WTC11 (cell line): ENCODE measurements around the gene BMP4. TPM values are rescaled to one million over a fixed set of nuclear protein-coding genes. Genes with fewer than 3 reads are reported as not detected.

Experiments
- ATAC-seq: fragments of 200-7000 bp; cut with Tn5 transposase; 2 replicates; pipeline ENCODE4 v1.10.0; 2021; ENCODE audit warnings: mild to moderate bottlenecking, moderate library complexity
- CTCF ChIA-PET: fragments of 300-600 bp; sonication (Branson Sonifier 250); formaldehyde crosslinking; loops from one replicate; lab custom pipeline; 2021; ENCODE audit warnings: antibody characterized with exemption; lab: Charles Lee
- POLR2A ChIA-PET: fragments of 350-600 bp; sonication (Branson Sonifier 250); formaldehyde crosslinking; loops from one replicate; lab custom pipeline; 2021; ENCODE audit warnings: antibody characterized with exemption; lab: Charles Lee
- DNase-seq: peaks from one replicate; pipeline ENCODE4 v3.0.0; 2021; ENCODE audit warnings: low spot score
- H3K27ac Mint-ChIP-seq: 2 replicates; pipeline ENCODE4 v1.8.0; 2021; ENCODE audit warnings: mixed read lengths
- H3K27me3 Mint-ChIP-seq: 2 replicates; pipeline ENCODE4 v1.8.0; 2021; ENCODE audit warnings: low read depth, mild to moderate bottlenecking, moderate library complexity, mixed read lengths
- H3K36me3 Mint-ChIP-seq: 2 replicates; pipeline ENCODE4 v1.8.0; 2021; ENCODE audit warnings: mixed read lengths
- H3K4me1 Mint-ChIP-seq: 2 replicates; pipeline ENCODE4 v1.8.0; 2022; ENCODE audit warnings: mixed read lengths
- H3K4me3 Mint-ChIP-seq: 2 replicates; pipeline ENCODE4 v1.8.0; 2021; ENCODE audit warnings: mild to moderate bottlenecking, moderate library complexity, mixed read lengths
- H3K9me3 Mint-ChIP-seq: 2 replicates; pipeline ENCODE4 v1.8.0; 2021; ENCODE audit warnings: mixed read lengths
- CREB1 ChIP-seq: sonication (generic); formaldehyde crosslinking; IDR thresholded peaks from 2 replicates; pipeline ENCODE4 v1.8.0; 2023; ENCODE audit warnings: mild to moderate bottlenecking, missing genetic modification reagents
- ESRRA ChIP-seq: sonication (generic); formaldehyde crosslinking; IDR thresholded peaks from 2 replicates; pipeline ENCODE4 v1.8.1; 2022; ENCODE audit warnings: mild to moderate bottlenecking, missing genetic modification reagents, borderline replicate concordance
- FOXP4 ChIP-seq: sonication (generic); formaldehyde crosslinking; IDR thresholded peaks from 2 replicates; pipeline ENCODE4 v1.8.0; 2022; ENCODE audit warnings: mild to moderate bottlenecking, missing genetic modification reagents
- IRF1 ChIP-seq: sonication (generic); formaldehyde crosslinking; IDR thresholded peaks from 2 replicates; pipeline ENCODE4 v1.8.0; 2023; ENCODE audit warnings: missing genetic modification reagents
- MYBL2 ChIP-seq: sonication (generic); formaldehyde crosslinking; IDR thresholded peaks from 2 replicates; pipeline ENCODE4 v1.8.1; 2023; ENCODE audit warnings: mild to moderate bottlenecking, moderate library complexity, missing genetic modification reagents
- NFYB ChIP-seq: sonication (generic); formaldehyde crosslinking; conservative IDR thresholded peaks from 2 replicates; pipeline ENCODE4 v1.8.0; 2022; ENCODE audit warnings: low read depth, missing genetic modification reagents
- NR2C2 ChIP-seq: sonication (generic); formaldehyde crosslinking; IDR thresholded peaks from 2 replicates; pipeline ENCODE4 v1.8.0; 2022; ENCODE audit warnings: mild to moderate bottlenecking, missing genetic modification reagents
- PREB ChIP-seq: sonication (generic); formaldehyde crosslinking; IDR thresholded peaks from 2 replicates; pipeline ENCODE4 v1.8.1; 2022; ENCODE audit warnings: mild to moderate bottlenecking, missing genetic modification reagents, moderate library complexity, borderline replicate concordance
- PRRX2 ChIP-seq: fragments of 250-450 bp; sonication (Bioruptor Pico); IDR thresholded peaks from 2 replicates; pipeline ENCODE4 v1.8.0; 2021; ENCODE audit warnings: mild to moderate bottlenecking
- RELA ChIP-seq: sonication (generic); formaldehyde crosslinking; IDR thresholded peaks from 2 replicates; pipeline ENCODE4 v1.8.1; 2022; ENCODE audit warnings: missing genetic modification reagents, mild to moderate bottlenecking, borderline replicate concordance
- RORB ChIP-seq: fragments of 250-450 bp; sonication (Bioruptor Pico); IDR thresholded peaks from 2 replicates; pipeline ENCODE4 v1.9.0; 2021; ENCODE audit warnings: mild to moderate bottlenecking
- TEAD1 ChIP-seq: sonication (generic); formaldehyde crosslinking; IDR thresholded peaks from 2 replicates; pipeline ENCODE4 v1.8.0; 2022; ENCODE audit warnings: mild to moderate bottlenecking, missing genetic modification reagents
- ZNF416 ChIP-seq: fragments of 250-450 bp; sonication (Bioruptor Pico); IDR thresholded peaks from 2 replicates; pipeline ENCODE4 v1.9.0; 2021; ENCODE audit warnings: mild to moderate bottlenecking, inconsistent platforms
- ZNF423 ChIP-seq: fragments of 250-450 bp; sonication (Bioruptor Pico); IDR thresholded peaks from 2 replicates; pipeline ENCODE4 v2.1.2; 2022; ENCODE audit warnings: mild to moderate bottlenecking, moderate library complexity
- ZNF671 ChIP-seq: fragments of 250-450 bp; sonication (Bioruptor Pico); IDR thresholded peaks from 2 replicates; pipeline ENCODE4 v1.8.0; 2021; ENCODE audit warnings: mild to moderate bottlenecking
- total RNA-seq: library from RNA; stranded (reverse); gene quantifications from 3 replicates; pipeline ENCODE4 v1.2.3, GENCODE V29; 2021
- TF ChIP-seq, protein P1 (sequence below): fragments of 250-450 bp; sonication (Bioruptor Pico); IDR thresholded peaks from 2 replicates; pipeline ENCODE4 v1.9.0; 2021; ENCODE audit warnings: mild to moderate bottlenecking, borderline replicate concordance
- TF ChIP-seq, protein P2 (sequence below): sonication (generic); formaldehyde crosslinking; IDR thresholded peaks from 2 replicates; pipeline ENCODE4 v1.8.0; 2022; ENCODE audit warnings: mild to moderate bottlenecking, missing genetic modification reagents
- TF ChIP-seq, protein P3 (sequence below): fragments of 200-600 bp; IDR thresholded peaks from 2 replicates; pipeline ENCODE4 v1.8.0; 2022; ENCODE audit warnings: antibody characterized with exemption
- TF ChIP-seq, protein P4 (sequence below): sonication (generic); formaldehyde crosslinking; IDR thresholded peaks from 2 replicates; pipeline ENCODE4 v1.8.1; 2023; ENCODE audit warnings: mild to moderate bottlenecking, missing genetic modification reagents, moderate library complexity
- TF ChIP-seq, protein P5 (sequence below): sonication (generic); formaldehyde crosslinking; IDR thresholded peaks from 2 replicates; pipeline ENCODE4 v1.8.0; 2022; ENCODE audit warnings: mild to moderate bottlenecking, missing genetic modification reagents
- TF ChIP-seq, protein P6 (sequence below): sonication (generic); formaldehyde crosslinking; IDR thresholded peaks from 2 replicates; pipeline ENCODE4 v1.8.1; 2023; ENCODE audit warnings: mild to moderate bottlenecking, missing genetic modification reagents

BMP4 gene
- total RNA-seq, 1 experiment from 2014 or later = 7.8 TPM

- TF ChIP-seq, protein P1, sequence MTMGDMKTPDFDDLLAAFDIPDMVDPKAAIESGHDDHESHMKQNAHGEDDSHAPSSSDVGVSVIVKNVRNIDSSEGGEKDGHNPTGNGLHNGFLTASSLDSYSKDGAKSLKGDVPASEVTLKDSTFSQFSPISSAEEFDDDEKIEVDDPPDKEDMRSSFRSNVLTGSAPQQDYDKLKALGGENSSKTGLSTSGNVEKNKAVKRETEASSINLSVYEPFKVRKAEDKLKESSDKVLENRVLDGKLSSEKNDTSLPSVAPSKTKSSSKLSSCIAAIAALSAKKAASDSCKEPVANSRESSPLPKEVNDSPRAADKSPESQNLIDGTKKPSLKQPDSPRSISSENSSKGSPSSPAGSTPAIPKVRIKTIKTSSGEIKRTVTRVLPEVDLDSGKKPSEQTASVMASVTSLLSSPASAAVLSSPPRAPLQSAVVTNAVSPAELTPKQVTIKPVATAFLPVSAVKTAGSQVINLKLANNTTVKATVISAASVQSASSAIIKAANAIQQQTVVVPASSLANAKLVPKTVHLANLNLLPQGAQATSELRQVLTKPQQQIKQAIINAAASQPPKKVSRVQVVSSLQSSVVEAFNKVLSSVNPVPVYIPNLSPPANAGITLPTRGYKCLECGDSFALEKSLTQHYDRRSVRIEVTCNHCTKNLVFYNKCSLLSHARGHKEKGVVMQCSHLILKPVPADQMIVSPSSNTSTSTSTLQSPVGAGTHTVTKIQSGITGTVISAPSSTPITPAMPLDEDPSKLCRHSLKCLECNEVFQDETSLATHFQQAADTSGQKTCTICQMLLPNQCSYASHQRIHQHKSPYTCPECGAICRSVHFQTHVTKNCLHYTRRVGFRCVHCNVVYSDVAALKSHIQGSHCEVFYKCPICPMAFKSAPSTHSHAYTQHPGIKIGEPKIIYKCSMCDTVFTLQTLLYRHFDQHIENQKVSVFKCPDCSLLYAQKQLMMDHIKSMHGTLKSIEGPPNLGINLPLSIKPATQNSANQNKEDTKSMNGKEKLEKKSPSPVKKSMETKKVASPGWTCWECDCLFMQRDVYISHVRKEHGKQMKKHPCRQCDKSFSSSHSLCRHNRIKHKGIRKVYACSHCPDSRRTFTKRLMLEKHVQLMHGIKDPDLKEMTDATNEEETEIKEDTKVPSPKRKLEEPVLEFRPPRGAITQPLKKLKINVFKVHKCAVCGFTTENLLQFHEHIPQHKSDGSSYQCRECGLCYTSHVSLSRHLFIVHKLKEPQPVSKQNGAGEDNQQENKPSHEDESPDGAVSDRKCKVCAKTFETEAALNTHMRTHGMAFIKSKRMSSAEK = no peak
- no peak for TF ChIP-seq ZNF671 (CRISPR knock-in tag)
- no peak for TF ChIP-seq ZNF416 (CRISPR knock-in tag)
- TF ChIP-seq, protein P2, sequence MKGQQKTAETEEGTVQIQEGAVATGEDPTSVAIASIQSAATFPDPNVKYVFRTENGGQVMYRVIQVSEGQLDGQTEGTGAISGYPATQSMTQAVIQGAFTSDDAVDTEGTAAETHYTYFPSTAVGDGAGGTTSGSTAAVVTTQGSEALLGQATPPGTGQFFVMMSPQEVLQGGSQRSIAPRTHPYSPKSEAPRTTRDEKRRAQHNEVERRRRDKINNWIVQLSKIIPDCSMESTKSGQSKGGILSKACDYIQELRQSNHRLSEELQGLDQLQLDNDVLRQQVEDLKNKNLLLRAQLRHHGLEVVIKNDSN (CRISPR knock-in tag) = no peak
- TF ChIP-seq IRF1 (CRISPR knock-in tag) = no peak
Measured at GRCh38 chr14:53943751-53944083, 12.9 kb downstream of the BMP4 start (continued).

DNA sequence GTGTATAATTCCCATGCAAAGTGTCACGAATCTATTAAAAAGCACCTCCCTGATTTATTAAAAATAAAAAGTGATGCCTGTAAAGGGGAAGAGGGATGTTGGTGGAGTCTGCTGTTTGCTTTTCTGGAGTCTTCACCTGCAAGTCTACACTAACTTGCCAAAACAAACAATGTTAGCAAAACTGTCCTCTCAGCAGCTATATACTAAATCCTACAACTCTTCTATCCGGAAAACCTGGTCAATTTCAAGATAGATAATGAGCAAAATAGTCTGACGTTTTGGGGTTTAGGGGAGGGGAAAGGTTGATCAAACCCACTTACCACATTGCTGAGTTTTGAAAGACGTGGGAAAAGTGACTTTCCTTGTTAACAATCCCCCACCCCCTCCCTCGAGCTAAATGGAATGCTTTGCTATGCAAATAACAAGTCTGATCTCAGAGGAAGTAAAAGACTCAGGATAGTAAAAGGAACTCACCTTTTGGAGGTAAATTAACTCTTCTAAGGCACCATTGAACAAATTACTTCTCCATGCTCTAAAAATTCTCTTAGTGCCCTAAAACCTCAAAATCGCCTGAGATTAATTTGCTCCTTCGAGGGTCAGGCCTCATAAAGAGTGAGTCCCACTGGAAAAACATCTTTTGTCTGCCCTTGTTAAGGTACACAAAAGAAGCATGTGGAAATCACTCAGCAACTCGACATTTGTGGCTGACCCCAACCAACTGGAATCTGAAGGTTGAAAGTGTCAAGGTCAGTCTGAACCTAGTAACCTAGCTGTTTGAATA is 13.5 kb downstream of the BMP4 start:
- ChIA-PET CTCF (interaction anchor here (0.9 to 1.9 kb wide), 5 partner anchors 10 to 232 kb away, joined by 4 to 8 read pairs (median 4); partner anchors contain the start of gene BMP4), POLR2A (interaction anchor here (0.7 to 1.6 kb wide), 3 partner anchors 10 to 14 kb away, joined by 3 to 10 read pairs (median 3); partner anchors contain the start of gene BMP4)
- Mint-ChIP-seq H3K36me3 (no peaks in the 10 kb centered on the region), H3K4me1 (peaks cover 65% of the 10 kb centered on the region), H3K27me3 (peaks cover 44% of the 10 kb centered on the region), H3K4me3 (peak overlapping the region; percentile 42), H3K9me3 (no peaks in the 10 kb centered on the region), H3K27ac (peak overlapping the region; percentile 98)
- ATAC-seq = peak; percentile 55
- no peak for DNase-seq
- TF ChIP-seq TEAD1 (0 out of 2 replicates have a peak, but pooled peaks have one; percentile 32), CREB1 (no peak), MYBL2 (CRISPR knock-in tag) (no peak), NR2C2 (CRISPR knock-in tag) (no peak), PRRX2 (no peak), NFYB (no peak), RORB (no peak), PREB (CRISPR knock-in tag) (no peak), ZNF416 (CRISPR knock-in tag) (no peak), ESRRA (no peak), RELA (CRISPR knock-in tag) (no peak), IRF1 (CRISPR knock-in tag) (no peak), FOXP4 (CRISPR knock-in tag) (no peak), ZNF423 (CRISPR knock-in tag) (no peak)
- TF ChIP-seq, protein P3, sequence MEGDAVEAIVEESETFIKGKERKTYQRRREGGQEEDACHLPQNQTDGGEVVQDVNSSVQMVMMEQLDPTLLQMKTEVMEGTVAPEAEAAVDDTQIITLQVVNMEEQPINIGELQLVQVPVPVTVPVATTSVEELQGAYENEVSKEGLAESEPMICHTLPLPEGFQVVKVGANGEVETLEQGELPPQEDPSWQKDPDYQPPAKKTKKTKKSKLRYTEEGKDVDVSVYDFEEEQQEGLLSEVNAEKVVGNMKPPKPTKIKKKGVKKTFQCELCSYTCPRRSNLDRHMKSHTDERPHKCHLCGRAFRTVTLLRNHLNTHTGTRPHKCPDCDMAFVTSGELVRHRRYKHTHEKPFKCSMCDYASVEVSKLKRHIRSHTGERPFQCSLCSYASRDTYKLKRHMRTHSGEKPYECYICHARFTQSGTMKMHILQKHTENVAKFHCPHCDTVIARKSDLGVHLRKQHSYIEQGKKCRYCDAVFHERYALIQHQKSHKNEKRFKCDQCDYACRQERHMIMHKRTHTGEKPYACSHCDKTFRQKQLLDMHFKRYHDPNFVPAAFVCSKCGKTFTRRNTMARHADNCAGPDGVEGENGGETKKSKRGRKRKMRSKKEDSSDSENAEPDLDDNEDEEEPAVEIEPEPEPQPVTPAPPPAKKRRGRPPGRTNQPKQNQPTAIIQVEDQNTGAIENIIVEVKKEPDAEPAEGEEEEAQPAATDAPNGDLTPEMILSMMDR = no peak
- TF ChIP-seq, protein P4, sequence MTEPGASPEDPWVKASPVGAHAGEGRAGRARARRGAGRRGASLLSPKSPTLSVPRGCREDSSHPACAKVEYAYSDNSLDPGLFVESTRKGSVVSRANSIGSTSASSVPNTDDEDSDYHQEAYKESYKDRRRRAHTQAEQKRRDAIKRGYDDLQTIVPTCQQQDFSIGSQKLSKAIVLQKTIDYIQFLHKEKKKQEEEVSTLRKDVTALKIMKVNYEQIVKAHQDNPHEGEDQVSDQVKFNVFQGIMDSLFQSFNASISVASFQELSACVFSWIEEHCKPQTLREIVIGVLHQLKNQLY (CRISPR knock-in tag) = no peak
- TF ChIP-seq, protein P5, sequence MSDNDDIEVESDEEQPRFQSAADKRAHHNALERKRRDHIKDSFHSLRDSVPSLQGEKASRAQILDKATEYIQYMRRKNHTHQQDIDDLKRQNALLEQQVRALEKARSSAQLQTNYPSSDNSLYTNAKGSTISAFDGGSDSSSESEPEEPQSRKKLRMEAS = 0 out of 2 replicates have a peak, but pooled peaks have one; percentile 33
- TF ChIP-seq, protein P6, sequence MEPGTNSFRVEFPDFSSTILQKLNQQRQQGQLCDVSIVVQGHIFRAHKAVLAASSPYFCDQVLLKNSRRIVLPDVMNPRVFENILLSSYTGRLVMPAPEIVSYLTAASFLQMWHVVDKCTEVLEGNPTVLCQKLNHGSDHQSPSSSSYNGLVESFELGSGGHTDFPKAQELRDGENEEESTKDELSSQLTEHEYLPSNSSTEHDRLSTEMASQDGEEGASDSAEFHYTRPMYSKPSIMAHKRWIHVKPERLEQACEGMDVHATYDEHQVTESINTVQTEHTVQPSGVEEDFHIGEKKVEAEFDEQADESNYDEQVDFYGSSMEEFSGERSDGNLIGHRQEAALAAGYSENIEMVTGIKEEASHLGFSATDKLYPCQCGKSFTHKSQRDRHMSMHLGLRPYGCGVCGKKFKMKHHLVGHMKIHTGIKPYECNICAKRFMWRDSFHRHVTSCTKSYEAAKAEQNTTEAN (CRISPR knock-in tag) = no peak
